Jurkat, Clone E6-1 (cell line): Measurements from ENCODE around the gene RHBDL3. TPM values are rescaled to one million over a fixed set of nuclear protein-coding genes. Genes with fewer than 3 reads are reported as not detected.
"Not testable (repeated sequence)": the region's sequence is repeated elsewhere in the genome, so short reads cannot be mapped to it uniquely, and the experiment has no call there.

ENCODE experiments used
- DNase-seq: peaks from one replicate; pipeline ENCODE4 v3.0.0-alpha.2; 2011; ENCODE audit warnings: low read depth, low spot score
- H3K4me3 ChIP-seq: 2 replicates; pipeline ENCODE4 v1.5.1; 2011; ENCODE audit warnings: mild to moderate bottlenecking, low read length, control low read depth, moderate library complexity
- polyA plus RNA-seq: library from polyadenylated mRNA; unstranded; fragments of >200 nt; gene quantifications from one replicate; pipeline ENCODE4 v1.2.1, GENCODE V29; 2012; ENCODE audit warnings: missing spikeins; ENCODE audit not compliant: insufficient read length, insufficient read depth

RHBDL3 gene, protein sequence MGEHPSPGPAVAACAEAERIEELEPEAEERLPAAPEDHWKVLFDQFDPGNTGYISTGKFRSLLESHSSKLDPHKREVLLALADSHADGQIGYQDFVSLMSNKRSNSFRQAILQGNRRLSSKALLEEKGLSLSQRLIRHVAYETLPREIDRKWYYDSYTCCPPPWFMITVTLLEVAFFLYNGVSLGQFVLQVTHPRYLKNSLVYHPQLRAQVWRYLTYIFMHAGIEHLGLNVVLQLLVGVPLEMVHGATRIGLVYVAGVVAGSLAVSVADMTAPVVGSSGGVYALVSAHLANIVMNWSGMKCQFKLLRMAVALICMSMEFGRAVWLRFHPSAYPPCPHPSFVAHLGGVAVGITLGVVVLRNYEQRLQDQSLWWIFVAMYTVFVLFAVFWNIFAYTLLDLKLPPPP
- 1.8 TPM for polyA plus RNA-seq

DNA sequence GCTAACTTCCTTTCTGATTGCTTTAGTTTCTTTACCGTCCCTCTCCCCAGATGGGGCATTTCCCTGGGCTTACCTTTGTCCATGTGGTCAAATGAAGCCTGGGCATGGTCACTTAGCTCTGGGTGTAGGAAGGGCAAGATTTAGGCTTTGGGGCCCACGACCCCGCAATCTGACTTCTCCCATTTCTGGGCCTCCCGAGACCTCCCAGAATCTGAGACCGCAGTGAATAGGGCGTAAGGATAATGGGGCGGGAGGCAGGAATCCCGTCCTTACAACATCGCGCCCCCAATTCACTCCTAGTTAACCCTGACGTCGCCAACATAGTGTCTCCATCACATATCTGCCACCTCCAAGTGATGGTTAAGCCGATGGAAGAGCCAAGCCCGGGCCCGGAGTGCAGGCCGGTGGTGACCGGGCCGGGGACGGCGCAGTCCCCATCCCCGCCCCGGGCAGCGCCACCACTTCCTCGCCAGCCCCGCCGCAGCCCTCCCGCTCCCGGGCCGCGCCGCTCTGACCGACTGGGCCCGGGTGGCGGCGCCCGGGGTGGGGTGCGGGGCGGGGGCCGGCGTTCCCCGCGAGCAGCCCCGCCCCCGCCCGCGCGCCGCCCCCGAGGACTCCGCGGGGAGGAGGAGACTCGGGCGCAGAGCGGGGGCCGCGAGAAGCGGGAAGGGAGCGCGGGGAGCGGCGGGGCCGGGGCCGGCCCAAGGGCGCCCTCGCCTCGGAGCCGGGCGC is at the start of gene RHBDL3:
RHBDL3 (plus strand) TSS at position 641 of the 732 bp plus-strand sequence. CDS start 358 bp downstream, outside the sequence.
- peak within 1 kb of the TSS; percentile 35 for H3K4me3 ChIP-seq
- DNase-seq: no peak

- no peak overlapping the region for H3K4me3 ChIP-seq
- no peak for DNase-seq
These were observed 43.0 kb upstream of the RHBDL3 start for GRCh38 chr17:32222621-32223020.

DNA sequence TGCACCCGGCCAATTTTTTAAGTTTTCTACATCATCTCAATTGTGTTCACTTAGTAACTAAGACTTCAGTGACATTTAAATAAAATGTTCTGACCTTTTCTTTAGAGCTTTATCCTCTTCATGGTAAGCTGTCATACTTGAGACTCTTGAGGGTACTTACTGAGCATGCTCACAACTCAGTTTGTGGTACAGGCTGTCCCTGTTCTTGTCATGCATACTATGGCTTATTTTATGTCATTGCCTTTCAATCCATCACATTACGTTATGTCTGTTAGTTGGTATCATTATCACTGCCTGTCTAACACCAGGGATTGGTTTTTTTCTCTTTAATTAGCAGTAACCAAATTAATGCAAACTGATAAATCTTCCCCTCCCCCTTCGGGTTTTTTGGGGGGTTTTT is 41.9 kb upstream of the RHBDL3 start:
- no peak overlapping the region for H3K4me3 ChIP-seq
- no peak for DNase-seq

DNA sequence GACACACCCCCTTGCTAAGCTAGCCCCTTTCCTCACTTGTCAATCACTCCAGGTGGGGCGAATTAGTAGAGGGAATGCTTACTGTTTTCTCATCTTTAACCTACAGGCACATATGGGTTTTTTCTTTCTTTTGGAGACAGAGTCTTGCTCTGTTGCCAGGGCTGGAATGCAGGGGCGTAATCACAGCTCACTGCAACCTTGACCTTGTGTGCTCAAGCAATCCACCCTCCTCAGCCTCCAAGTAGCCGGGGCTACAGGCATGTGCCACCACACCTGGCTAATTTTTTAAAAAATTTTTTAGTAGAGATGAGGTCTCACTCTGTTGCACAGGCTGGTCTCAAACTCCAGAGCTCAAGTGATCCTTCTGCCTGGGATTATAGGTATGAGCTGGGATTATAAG is 38.7 kb upstream of the RHBDL3 start:
- no peak for DNase-seq
- H3K4me3 ChIP-seq: no peak overlapping the region

DNA sequence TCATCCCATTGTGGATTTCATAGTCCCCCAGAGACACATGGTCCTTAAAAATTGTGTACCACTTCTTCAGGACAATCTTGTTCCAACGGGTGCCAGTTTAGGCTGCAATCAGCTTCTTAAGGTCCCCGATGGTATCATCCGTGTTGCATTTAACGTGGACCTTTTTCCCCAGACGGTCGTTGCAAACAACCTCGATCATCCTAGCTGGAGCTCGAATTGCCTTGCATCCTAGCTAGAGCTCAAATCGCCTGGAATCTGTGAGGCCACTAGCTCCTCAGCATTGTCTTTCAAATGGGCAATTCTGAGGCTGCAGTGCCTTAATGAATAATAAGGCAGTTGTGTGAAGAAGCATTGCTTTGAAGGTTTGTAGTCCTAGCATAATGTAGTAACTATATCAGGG is 37.7 kb upstream of the RHBDL3 start:
- H3K4me3 ChIP-seq: no peak overlapping the region
- no peak for DNase-seq

- no peak overlapping the region for H3K4me3 ChIP-seq
- no peak for DNase-seq
These were observed 30.0 kb upstream of the RHBDL3 start for GRCh38 chr17:32235588-32235987.

GRCh38 chr17:32239456-32239855 is 26.2 kb upstream of the RHBDL3 start:
- DNase-seq: no peak
- no peak overlapping the region for H3K4me3 ChIP-seq

DNA sequence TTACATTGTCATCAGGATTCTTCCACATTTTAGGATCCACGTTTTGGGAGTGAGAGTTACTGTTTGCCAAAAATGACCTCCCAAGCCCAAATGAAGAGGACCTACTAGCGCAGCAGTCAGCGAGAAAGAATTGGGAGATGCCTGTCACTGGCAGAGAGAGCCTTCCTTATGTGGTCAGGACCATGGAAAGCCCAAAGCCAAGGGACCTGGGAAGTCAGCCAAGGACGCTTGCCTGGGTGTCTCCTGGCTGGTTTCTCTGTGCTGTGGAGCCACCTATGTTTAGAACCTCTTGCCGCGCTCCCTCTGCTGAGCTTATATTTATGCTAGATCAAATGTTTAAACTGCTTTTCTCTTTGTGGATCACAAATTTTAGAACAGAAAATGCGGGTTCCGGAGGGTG is 24.9 kb upstream of the RHBDL3 start:
- no peak for DNase-seq

GRCh38 chr17:32241640-32242039 is 24.0 kb upstream of the RHBDL3 start:
- H3K4me3 ChIP-seq: no peak overlapping the region
- no peak for DNase-seq

More for the DNA sequence above, 24.9 kb upstream of the RHBDL3 start:
- H3K4me3 ChIP-seq: no peak overlapping the region

DNA sequence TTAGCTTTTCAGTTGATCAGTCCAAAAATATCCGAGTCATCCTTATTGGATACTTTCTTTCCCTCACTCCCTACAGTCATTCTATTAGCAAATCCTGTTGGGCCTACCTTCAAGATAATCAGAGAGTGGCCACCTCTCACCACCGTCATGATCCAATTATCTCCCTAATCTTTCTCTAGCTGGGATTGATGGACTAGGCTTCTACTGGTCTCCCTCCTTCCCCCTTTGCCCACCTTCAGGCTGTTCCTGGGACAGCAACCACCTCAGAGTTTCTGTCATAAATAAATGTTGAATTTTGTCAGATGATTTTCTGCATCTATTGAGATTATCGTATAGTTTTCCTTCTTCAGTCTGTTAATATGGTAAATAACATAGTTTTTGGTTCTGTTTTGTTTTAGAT is 16.2 kb upstream of the RHBDL3 start:
- H3K4me3 ChIP-seq: no peak overlapping the region
- DNase-seq: no peak

DNA sequence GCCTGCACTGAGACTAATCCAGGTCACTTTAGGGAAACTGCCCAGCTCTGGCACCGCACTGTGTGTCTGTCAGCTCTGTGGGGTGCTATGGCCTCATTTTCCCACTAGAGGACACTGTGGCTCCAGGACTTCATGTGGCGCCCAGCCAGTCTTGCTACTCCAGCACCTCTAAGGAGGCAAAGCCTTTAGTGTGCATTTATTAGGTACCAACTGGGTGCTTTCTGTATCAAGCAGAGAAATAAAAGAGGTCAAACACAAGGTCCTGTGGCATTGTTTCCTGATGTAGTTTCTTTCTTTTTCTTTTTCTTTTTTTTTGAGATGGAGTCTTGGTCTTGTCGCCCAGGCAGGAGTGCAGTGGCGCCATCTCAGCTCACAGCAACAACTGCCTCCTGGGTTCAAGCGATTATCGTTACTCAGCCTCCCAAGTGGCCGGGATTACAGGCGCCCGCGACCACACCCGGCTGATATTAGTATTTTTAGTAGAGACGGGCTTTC is 12.5 kb upstream of the RHBDL3 start:
- H3K4me3 ChIP-seq: no peak overlapping the region
- peak; percentile 37 for DNase-seq

DNA sequence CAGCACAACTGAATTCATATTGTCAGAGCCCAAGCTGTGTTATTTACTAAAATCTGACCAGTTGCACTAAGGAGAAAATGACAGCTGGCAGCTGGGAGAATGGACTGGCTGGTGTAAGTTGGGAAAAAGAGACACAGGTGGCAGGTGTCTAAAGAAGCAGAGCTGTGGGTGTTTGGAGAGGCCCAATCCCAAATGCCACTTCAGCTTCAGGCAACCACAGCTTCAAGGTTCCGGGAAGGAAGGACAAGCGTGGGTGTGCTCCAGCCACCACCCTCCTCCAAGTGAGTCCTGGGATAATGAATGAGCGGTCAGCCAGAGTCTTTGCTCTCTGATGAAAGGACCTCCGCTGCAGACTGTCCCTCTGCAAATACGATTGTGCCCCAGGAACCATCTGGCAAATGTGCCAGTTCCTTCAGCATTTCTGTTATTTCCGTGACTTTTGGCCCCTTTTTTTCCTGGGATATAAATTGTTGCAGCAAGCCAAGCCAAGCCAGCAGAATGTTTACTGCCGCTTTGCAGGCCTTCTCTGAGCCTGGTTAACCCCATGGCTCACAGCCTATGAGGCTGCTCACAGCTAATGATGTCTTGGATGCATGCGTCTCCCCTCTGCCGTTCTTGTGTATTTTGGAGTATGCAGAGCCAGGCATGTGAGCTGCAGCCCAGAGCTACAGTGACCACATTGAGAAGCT is 9.5 kb upstream of the RHBDL3 start:
- no peak overlapping the region for H3K4me3 ChIP-seq
- no peak for DNase-seq

GRCh38 chr17:32256701-32257019 is 9.0 kb upstream of the RHBDL3 start:
- H3K4me3 ChIP-seq: no peak overlapping the region
- no peak for DNase-seq

GRCh38 chr17:32258383-32259140 is 7.1 kb upstream of the RHBDL3 start:
- no peak for DNase-seq
- no peak overlapping the region for H3K4me3 ChIP-seq

DNA sequence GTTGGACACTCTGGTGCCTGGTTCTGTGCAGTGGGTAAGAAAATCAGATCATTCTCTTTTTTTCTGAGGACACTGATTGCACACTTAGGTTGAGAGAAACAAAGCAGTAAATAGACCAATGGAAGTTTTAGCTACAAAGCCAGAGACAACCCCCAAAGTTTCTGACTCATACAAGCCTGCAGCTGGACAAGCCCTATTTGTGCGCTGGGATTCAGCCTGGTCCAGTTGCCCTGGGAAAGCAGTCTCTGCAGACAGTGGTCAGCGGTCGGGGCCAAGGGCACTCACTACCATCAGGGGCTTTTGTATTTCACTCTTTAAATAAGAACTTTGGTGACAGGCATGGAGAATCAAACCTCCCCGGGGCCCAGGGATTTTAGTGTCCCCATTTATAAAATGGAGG is 6.0 kb upstream of the RHBDL3 start:
- DNase-seq: no peak
- H3K4me3 ChIP-seq: no peak overlapping the region

GRCh38 chr17:32261417-32261736 is 4.3 kb upstream of the RHBDL3 start:
- DNase-seq: no peak
- H3K4me3 ChIP-seq: no peak overlapping the region

- H3K4me3 ChIP-seq: no peak overlapping the region
These were observed 3.6 kb upstream of the RHBDL3 start for GRCh38 chr17:32261936-32262510.

DNA sequence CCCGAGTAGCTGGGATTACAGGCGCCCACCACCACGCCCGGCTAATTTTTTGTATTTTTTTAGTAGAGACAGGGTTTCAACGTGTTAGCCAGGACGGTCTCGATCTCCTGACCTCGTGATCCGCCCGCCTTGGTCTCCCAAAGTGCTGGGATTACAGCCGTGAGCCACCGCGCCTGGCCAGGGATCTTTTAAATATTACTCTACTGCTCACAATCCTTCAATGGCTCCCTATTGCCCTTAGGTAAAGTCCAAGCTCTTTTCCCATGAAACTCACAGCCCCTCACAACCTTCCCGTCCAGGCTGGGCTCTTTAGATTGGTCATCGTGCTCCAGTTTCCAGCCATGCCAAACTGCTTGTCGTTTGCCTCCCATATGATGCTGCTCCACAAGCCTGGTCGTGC is 2.1 kb upstream of the RHBDL3 start:
- not testable (repeated sequence) for H3K4me3 ChIP-seq, DNase-seq

More at GRCh38 chr17:32261936-32262510, 3.6 kb upstream of the RHBDL3 start:
- DNase-seq: no peak
